HG03520 (cell line): ENCODE measurements around the gene MRPS7.

Experiments
- ATAC-seq: cut with Tn5 transposase; IDR thresholded peaks from one replicate; pipeline ENCODE4 v1.9.1; 2021; ENCODE audit warnings: mild to moderate bottlenecking, moderate library complexity; ENCODE audit not compliant: unreplicated experiment

The MRPS7 gene

GRCh38 chr17:75307957-75308731, 46.5 kb downstream of the MRPS7 start:
- no peak for ATAC-seq

DNA sequence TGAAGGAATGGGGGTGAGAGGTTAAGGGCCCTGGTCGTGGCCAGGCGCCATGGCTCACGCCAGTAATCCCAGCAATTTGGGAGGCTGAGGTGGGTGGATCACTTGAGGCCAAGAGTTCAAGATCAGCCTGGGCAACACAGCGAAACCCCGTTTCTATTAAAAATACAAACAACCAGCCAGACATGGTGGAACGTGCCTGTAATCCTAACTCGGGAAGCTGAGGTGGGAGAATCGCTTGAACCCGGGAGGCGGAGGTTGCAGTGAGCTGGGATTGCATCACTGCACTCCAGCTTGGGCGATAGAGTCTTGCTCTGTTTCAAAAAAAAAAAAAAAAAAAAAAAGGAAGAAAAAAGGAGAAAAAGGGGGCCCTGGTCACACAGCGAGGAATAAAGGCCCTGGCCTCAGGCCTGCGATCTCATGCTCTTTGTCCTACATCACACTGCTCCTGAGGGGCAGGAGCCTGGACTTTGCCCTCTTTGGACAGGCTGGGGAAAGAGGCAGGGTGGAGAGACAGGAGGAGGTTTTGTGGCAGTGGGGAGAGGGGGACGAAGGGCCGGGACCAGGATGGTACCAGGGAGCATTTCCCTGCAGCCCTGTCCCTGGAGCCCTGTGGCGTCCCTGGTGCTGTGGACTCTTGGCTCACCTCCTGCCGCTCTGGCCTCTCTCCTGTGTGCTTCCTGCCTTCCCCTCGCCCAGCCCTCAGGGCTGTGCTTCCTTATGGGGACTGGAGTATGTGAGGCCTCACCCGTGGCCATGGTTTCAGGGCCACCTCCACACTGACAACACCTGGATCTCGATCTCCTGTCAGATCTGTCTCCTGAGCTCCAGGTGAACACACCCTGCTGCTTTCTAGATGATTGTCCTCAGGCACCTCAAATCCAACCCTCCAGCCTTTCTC, 47.3 kb downstream of the MRPS7 start:
- no peak for ATAC-seq

- ATAC-seq, result no peak
Measured at GRCh38 chr17:75313941-75314551, 52.4 kb downstream of the MRPS7 start.

DNA sequence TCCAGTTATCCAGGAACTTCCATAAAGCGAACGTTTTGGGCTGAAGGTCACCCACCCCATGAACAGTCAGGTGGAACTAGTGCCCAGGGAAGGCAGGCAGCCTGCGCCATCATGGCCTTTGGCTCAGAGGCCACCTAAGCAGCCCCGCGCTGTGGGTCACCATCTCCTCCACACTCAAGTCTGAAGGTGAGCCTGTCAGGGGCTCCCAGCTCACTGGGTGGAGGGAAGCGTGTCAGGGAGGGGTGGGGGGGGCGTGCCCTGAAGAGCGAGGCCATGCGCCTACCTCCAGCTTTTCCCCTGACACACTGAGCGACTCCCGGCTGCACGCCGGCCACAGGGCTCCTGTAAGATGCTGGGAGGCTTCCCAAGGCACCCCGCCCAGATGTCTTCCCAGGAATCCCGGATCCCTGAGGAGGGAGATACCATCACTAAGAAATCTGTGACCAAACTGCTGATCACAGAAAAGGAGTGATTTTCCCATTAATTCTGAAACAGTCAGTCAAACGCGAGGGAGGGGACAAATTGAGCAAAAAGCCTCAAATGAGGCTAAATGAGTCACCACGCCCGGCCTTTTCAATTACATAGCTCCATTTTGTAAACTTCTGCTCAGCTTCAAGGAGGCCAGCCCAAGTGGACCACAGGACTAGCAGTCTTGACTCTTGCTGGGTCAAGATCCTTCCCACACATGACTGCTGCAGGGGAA, 54.0 kb downstream of the MRPS7 start:
- ATAC-seq, result no peak
